GM12801 (cell line): ENCODE measurements around the gene TREM1.

Source experiments
- CTCF ChIP-seq: IDR thresholded peaks from one replicate; pipeline ENCODE4 v1.5.1; 2011; ENCODE audit warnings: control low read depth; ENCODE audit not compliant: insufficient read length; ENCODE audit errors: extremely low read depth

TREM1 gene

GRCh38 chr6:41269166-41269565, 17.3 kb downstream of the TREM1 start:
- no peak for TF ChIP-seq CTCF

GRCh38 chr6:41268478-41268877, 18.0 kb downstream of the TREM1 start:
- no peak for TF ChIP-seq CTCF

GRCh38 chr6:41266541-41266940, 19.9 kb downstream of the TREM1 start:
- TF ChIP-seq CTCF, result no peak

- no peak for TF ChIP-seq CTCF
These were observed 23.2 kb downstream of the TREM1 start for GRCh38 chr6:41263267-41263666.

- no peak for TF ChIP-seq CTCF
These were observed 24.1 kb downstream of the TREM1 start for GRCh38 chr6:41262401-41262800.

GRCh38 chr6:41258196-41258493, 28.3 kb downstream of the TREM1 start:
- no peak for TF ChIP-seq CTCF

- no peak for TF ChIP-seq CTCF
These were observed 28.9 kb downstream of the TREM1 start for GRCh38 chr6:41257369-41258195.
